Activated naive CD4-positive, alpha-beta T cell treated with anti-CD3 and anti-CD28 coated beads, Interleukin-2, amount 50 U/mL, for 16 hours (primary cell): ENCODE measurements around the gene HEPACAM.
"Not testable (repeated sequence)": the region's sequence is repeated elsewhere in the genome, so short reads cannot be mapped to it uniquely, and the experiment has no call there.

Experiments used
- DNase-seq: peaks from one replicate; pipeline ENCODE4 v3.0.0-alpha.2; 2020

Gene HEPACAM, protein sequence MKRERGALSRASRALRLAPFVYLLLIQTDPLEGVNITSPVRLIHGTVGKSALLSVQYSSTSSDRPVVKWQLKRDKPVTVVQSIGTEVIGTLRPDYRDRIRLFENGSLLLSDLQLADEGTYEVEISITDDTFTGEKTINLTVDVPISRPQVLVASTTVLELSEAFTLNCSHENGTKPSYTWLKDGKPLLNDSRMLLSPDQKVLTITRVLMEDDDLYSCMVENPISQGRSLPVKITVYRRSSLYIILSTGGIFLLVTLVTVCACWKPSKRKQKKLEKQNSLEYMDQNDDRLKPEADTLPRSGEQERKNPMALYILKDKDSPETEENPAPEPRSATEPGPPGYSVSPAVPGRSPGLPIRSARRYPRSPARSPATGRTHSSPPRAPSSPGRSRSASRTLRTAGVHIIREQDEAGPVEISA

DNA sequence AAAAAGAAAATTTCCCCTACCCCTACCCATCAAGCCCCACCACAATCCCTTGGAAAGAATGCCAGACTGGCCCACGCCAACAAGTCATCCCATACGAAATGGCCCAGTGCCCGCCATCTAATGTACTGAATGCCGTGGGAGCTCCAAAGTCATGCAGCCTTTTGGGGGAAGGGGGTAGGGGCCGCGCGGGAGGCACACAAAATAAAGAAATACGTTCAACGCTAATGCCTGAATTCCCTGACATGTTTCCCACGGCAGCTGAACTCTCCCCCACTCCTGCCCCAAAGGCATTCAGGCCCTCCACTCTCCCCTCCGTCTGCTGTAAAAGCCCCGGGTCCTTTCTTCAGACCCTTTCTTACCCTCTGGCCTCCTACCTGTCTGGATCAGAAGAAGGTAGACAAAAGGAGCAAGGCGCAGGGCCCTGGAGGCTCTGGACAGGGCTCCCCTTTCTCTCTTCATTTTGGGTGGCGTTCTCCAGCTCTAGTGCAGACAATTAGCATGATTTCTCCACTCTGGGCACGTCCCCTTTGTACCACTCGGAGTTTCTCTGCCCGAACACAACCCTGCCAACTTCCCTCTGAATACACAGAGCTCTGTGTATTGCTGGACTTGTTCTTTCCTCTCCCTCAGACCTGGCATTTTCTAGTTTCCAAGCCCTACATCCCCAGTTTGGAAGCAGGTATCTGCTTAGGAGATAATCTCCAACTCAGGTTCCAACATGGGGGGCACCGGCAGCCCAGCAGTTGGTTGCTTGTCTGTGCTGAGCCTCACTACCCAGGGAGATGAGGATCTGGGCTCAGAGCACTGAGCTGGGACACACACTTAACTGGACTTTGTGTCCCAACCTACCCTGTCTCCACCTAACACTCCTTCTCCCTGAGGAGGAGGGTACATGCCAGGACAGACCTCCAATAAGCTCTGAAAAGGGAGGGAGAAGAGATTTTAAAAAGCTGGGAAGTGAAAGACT, at the start of gene HEPACAM:
HEPACAM (minus strand) TSS at position 500 of the 967 bp plus-strand sequence; CDS start at position 459, 41 bp downstream.
- DNase-seq = no peak

DNA sequence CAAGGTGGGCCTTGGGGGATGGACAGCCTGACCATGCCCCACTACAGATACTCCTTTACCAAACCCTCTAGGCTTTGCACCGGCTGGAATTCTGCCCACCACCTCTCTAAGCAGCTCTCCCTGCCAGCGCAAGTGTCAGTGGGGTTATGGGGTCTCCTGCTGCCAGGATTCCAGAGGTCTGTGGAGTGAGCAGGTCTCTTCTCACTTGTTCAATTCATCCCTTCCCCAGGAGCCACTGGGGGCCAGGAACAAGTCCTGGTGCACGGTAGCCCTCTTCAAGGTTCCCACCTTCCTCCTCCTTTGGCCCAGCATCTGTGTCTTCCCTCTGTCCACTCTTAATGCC, 48.6 kb upstream of the HEPACAM start:
- DNase-seq = no peak

DNA sequence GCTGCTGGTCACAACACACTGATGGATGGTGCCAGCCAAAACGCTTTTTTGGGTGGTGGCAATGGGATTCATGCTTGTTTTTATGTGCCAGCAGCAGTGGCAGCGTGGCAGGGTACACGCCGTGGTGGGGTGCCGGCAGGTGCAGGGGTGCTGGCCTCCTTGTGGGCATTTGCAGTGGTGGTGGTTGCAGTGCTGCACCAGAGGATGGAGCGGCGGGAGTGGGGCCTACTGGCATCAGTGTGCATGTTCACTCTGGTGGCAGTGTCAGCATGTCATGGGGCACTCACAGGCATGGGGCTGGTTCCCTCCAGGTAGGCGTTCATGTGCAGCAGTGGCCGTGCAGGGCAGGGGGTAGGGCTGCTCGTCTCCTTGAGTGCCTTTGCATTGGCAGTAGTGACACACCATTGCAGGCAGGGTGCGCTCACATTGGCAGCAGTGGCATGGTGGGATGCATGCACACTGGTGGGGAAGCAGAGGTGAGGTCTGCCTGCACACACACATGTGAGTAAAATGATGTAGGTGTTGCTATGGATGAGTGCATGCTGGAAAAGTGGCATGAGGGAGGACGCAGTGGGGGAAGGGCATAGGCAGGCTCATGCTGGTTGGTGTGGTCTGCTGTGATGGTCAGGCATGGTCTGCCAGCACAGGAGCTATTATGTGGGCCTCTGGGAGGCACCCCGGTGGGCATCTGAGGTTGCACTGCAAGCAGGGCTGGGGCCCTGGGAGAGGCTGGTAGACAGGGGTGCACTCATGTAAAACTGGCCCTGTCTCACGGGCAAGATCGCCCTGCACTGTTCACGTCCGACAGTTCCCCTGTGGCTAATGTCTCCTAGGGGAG, 48.0 kb upstream of the HEPACAM start:
- DNase-seq = no peak

GRCh38 chr11:124982043-124982442, 46.2 kb upstream of the HEPACAM start:
- no peak for DNase-seq

GRCh38 chr11:124978316-124978715, 42.5 kb upstream of the HEPACAM start:
- no peak for DNase-seq

DNA sequence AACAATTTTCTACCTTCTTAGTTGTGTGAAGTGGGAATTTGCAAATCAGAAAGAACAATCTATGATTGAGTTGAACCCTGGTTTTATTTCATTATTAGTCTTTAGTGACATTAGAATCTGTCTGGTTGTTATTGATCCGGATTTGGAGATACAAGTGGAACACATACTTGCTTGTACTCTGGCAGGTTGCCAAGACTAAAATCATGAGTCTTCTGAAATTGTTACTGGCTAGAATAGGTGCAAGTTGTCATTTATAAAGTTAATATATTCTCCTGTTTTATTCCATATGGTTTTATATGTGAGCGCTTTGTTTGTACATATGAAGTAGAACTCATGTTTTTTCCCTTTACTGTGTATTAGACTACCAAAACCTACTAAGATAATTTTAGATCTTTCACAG, 41.2 kb upstream of the HEPACAM start:
- DNase-seq = no peak

DNA sequence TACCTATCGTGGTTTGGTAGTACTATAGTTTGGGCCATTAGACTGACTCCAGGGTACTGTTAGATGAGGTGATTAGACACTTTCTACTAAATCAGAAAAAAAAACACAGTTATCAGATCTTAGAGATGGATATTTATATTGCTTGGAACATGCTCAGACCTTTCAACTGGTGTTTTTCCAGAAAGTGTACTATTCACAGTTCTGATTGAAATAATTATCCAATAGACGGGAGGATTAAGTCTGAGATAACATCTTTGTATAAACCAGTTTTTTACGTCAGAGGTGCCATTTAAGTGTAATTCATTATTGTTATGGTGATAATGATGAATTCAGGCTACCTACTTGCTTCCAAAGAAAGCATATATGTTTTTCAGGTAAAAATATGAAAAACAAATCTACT, 40.7 kb upstream of the HEPACAM start:
- DNase-seq = no peak

GRCh38 chr11:124971810-124972209, 36.0 kb upstream of the HEPACAM start:
- no peak for DNase-seq

- DNase-seq = no peak
Observed at GRCh38 chr11:124970925-124971324, 35.1 kb upstream of the HEPACAM start.

GRCh38 chr11:124968197-124968596, 32.4 kb upstream of the HEPACAM start:
- DNase-seq = not testable (repeated sequence)

GRCh38 chr11:124961972-124962609, 26.2 kb upstream of the HEPACAM start:
- DNase-seq = no peak

DNA sequence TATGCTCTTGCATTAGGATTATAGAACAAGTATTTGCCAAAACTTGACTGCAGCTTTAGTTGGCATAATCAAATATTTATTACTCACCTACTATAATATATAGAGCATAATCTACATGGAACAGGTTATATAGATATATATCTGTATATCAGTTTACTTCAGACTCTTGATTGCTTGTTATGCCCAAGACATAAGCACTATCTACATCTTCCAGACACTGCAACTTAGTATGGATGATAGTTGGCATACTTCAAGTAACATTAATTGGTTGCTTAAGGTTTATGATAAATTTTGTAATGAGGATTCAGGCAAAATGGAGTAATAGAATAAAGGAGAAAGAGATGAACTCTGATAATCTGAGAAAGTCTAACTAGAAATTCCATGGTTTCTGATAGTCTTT, 19.2 kb upstream of the HEPACAM start:
- DNase-seq = no peak

DNA sequence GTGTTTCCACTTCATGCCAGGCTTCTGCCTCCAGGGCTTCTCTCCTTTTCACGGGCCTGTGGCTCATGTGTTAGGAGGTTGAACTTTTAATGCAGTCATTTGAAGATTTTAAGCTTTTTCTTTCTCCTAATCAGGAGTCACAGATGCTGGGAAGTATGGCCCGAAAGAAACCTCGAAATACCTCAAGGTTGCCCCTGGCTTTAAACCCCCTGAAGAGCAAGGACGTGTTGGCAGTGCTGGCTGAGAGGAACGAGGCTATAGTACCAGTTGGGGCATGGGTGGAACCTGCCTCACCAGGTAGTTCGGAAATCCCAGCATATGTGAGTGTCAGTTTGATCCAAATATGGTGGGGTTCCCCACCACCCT, 18.7 kb upstream of the HEPACAM start:
- DNase-seq = no peak

DNA sequence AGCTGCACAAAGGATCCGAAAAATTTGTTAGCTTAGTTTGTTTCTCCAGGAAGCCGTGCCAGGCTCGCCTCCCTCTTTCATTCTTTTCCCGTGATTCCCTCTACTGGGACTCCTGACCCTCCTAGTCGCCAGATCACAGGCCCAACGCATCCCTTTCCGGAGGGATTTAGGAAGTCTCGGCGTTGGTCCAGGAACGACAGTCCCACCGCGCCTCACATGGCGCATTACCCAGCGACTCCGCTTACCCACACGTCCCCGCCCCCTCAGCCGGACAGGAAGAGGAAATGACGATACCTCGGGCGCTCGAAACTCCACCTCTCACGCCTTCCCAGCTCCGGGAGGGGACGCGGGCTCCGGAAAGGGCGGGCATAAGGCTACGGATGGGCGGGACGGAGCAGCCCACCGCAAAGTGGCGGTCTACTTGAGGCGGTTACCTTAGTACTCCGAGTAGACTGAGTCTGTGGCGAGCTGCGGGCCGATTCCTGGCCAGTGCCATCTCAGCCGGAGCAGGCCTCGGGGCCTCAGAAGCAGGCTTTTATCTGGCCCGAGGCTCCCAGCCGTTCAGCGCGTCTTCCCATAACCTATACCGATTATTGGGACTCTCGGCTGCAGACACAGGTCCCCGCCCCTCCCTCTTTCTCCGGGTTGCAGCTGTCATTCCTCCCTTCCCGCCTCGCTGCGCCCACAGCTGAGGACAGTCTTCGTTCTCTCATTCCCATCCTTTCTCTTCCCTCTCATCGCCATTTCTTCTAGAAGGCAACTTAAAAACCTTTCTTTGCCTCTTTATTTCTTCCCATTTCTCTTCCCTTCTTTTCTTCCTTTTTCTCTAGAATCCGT, 18.1 kb upstream of the HEPACAM start, which contains the start of gene CCDC15:
CCDC15 (plus strand) TSS at position 450 of the 837 bp plus-strand sequence. CDS start 531 bp downstream, outside the sequence.
- peak; percentile 96 for DNase-seq

DNA sequence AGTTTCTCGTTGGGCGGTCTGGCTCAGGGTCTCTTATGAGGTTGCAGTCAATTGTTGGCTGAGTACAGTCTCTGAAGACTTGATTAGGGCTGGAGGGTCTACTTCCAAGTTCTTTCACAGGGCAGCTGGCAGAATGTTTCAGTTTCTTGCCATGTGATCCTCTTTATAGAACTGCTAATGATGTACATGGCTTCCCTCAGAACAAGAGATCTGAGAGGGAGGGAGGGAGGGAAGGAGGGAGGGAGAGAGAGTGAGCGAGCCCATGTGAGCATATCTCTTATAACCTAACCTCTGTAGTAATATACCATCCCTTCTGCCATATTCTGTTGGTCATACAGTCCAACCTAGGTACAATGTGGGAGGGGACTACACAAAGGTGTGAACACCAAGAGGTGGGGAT, 15.5 kb upstream of the HEPACAM start:
- no peak for DNase-seq

- DNase-seq = no peak
Observed at GRCh38 chr11:124950601-124951330, 14.9 kb upstream of the HEPACAM start.

GRCh38 chr11:124946735-124947141, 10.9 kb upstream of the HEPACAM start:
- DNase-seq = no peak

DNA sequence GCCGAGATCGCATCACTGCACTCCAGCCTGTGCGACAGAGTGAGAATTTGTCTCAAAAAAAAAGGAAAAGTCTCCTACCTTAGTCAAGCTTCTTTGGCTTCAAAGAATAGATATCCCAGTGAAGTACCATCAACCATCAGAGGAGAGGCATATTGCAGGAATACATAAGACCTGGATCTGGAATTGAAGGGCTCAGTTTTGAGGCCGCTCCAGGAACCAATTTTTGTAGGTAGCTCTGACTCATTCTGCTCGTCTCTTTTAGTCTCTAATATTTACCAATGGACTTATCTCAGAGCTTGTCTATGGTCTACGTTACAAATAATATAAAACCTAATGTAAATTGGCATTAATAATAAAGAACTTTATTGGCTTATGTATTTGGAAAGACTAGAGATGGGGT, 10.0 kb upstream of the HEPACAM start:
- DNase-seq = no peak

- DNase-seq = no peak
Observed at GRCh38 chr11:124944565-124944964, 8.7 kb upstream of the HEPACAM start.

GRCh38 chr11:124943741-124944140, 7.9 kb upstream of the HEPACAM start:
- DNase-seq = no peak

- no peak for DNase-seq
Observed at GRCh38 chr11:124943254-124943616, 7.4 kb upstream of the HEPACAM start.
